RPMI7951 (cell line): ENCODE measurements around the gene DDC. TPM values are rescaled to one million over a fixed set of nuclear protein-coding genes. Genes with fewer than 3 reads are reported as not detected.

ENCODE experiments used
- DNase-seq: peaks from one replicate; pipeline ENCODE4 v3.0.0-alpha.2; 2012; ENCODE audit warnings: low read depth
- total RNA-seq: library from RNA; depleted of rRNA; stranded (reverse); fragments of >200 nt; shearing (Covaris generic); gene quantifications from 2 replicates; pipeline ENCODE4 v1.2.3, GENCODE V29; 2014; rRNA removed

The DDC gene
- total RNA-seq, 1 experiment from 2014 or later, result not detected

DNA sequence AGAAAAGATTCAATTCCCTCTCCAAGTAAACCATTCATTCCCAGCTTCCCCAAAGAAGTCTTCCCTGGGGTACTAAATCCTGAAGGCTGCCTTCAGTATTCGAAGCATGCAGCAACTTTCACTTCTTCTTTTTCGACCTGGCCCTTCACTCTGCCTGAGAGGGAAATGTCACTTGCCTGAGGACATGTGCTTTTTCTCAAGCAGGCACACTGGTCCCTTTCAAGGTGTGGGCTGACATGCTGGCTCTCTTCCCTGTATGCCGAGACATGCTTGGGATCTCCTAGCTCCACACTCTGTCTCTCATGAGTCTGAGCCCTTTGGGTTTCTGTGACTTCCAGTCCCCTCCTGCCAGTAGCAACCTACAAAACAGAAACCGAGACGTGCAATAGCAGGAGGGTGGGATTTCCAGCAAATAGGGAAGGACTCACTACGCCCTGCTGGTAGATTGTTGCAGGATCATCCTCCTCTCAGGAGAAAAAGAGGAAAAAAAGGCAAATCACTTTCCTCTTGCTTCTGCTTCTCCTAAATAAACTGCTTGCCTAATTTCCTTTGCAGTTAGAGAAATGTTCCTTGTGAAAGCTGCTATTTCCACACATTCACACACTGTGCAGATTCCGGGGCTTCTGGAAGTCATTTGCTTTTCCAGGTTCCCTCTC, 148.6 kb downstream of the DDC start:
- peak; percentile 15 for DNase-seq

DNA sequence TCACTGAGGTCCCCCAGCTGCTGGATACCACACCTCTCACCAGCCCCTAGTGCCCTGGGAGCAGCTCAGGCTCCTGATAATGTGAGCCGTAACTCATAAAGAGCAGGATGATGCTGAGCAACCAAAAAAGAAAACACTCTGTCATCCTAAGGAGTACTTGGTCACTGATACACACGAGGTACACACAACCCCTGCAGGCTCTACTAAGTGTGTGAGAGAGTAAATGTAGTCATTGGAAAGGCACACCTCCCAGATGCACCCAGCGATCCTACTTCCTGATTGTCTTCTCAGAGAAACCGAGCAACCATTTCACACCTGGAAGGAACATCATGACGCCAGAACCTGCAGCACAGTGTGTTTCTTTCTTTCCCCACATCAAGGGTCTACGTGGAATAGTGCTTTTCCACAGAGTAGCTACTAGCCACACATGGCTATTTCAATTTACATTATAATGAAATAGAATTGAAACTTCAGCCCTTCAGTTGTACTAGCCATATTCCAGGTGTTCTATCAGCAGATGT, 149.3 kb downstream of the DDC start:
- no peak for DNase-seq

DNA sequence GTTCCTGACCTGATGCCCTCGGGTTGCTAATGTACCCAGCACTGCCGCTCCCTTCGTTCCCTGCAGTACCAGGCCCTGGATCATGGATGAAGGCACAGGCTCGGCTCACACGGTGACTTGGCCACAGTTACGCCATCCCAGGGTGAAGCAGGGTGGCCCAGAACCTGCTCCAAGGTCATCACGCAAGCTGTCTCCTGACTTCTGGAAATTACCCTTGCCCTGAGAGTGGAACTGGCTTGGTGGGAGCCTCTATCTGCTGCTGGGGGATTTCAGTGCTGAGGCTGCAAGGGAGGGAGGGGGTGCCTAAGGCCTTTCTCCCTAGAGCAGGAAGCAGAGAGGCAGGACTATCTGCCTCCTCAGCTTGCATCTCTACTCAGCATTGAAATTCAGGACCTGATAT, 151.6 kb downstream of the DDC start:
- DNase-seq, result no peak

DNA sequence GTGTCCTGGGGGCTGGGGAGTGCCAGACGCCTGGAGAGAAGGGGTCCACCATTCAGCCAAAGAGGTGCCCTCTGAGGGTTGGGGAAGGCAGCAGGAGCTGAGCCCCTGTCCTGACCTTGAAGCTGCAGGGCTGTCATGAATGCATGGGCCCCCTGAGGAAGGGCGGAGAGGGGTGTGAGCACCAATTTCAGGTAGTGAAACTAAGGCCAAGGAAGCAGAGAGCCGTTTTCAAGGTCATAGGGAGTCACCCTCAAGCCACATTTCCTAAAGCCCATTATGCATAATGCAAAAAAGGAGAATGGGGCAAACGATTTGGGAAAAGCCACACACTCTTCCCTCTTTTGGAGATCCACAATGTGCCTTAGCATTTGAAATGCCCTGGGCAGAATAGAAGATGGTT, 152.2 kb downstream of the DDC start:
- DNase-seq, result no peak

GRCh38 chr7:50411332-50411731, 153.9 kb downstream of the DDC start:
- no peak for DNase-seq

DNA sequence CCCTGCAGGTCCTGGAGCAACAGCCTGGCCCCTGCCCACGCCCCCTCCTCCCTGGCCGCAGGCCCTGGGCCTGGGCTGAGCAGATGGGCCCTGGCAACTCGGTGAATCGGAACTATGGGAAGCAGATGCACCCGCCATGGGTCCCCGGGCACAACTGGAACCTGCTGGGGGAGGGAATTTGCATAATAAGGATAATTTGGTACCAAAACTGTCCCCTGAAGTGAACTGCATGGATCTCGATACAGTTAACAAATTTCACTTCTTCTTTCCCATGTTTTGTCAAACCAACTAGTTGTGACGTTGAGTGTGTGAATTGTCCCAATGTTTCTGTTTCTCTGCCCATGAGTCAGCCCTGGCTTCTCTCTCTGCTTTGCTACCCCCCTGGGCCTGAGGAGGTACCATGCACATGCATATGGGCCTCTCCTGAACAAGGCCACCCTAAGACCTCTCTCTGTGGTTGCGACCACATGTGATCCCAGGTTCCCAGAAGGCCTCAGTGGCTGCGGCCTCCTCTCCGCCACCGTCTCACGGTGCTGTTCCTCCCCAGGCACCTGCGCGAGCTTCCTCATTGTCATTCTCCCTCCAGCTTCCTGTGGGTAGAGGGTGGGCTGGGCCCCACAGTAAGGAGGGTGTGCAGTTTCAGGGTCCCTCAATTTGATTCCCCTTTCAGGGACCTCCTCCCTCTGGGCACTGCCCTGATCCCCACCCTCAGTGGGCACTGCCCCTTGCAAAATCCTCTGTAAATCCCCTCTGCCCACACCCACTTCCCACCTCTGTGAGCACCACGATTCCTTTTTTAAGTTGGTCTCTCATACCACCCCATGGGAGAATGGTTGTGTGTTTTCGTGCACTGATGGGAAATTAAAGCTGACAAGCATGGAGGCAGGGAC, 155.1 kb downstream of the DDC start:
- no peak for DNase-seq

Other genes starting within 250 kb of the DDC start
- gene FIGNL1, start 115.1 kb downstream of the DDC start, total RNA-seq, result 62.6 and 72.3 TPM in 2 replicates
- 44.9 and 51.7 TPM in 2 replicates for gene GRB10, start 217.5 kb upstream of the DDC start, total RNA-seq